OCI-LY7 (cell line): ENCODE measurements around the gene MAP1B. TPM values are rescaled to one million over a fixed set of nuclear protein-coding genes. Genes with fewer than 3 reads are reported as not detected.

Experiments
- BruUV-seq: library from RNA; stranded (reverse); fragments of 400-500 nt; replicated peaks from 2 replicates; lab custom pipeline; 2021; lab: Mats Ljungman, UMichigan
- CTCF ChIA-PET: fragments of 300-600 bp; sonication (Branson Sonifier 250); formaldehyde crosslinking; loops from one replicate; lab custom pipeline; 2022; ENCODE audit warnings: antibody characterized with exemption; ENCODE audit not compliant: unreplicated experiment; lab: Charles Lee
- POLR2A ChIA-PET: fragments of 300-600 bp; sonication (Branson Sonifier 250); formaldehyde crosslinking; loops from one replicate; lab custom pipeline; 2022; ENCODE audit warnings: antibody characterized with exemption; lab: Charles Lee
- DNase-seq: peaks from one replicate; pipeline ENCODE4 v3.0.0-alpha.2; 2015; ENCODE audit warnings: low spot score
- H2AFZ ChIP-seq: fragments of 200-600 bp; sonication (generic), shearing (Covaris generic); 2 replicates; pipeline ENCODE4 v1.6.1; 2014; ENCODE audit warnings: mild to moderate bottlenecking, antibody characterized with exemption, low read length, moderate library complexity
- H3K27ac ChIP-seq: fragments of 200-600 bp; sonication (generic); 2 replicates; pipeline ENCODE4 v1.5.1; 2014; ENCODE audit warnings: mixed run types, low read depth, mild to moderate bottlenecking, moderate library complexity, low read length, inconsistent platforms; ENCODE audit not compliant: poor library complexity, severe bottlenecking
- H3K36me3 ChIP-seq: fragments of 200-600 bp; sonication (generic); 2 replicates; pipeline ENCODE4 v1.6.1; 2014; ENCODE audit warnings: mild to moderate bottlenecking, antibody characterized with exemption, low read length, moderate library complexity, mixed read lengths; ENCODE audit not compliant: insufficient read depth
- H3K4me1 ChIP-seq: fragments of 200-600 bp; sonication (generic); 2 replicates; pipeline ENCODE4 v1.5.1; 2014; ENCODE audit warnings: mild to moderate bottlenecking, low read length; ENCODE audit not compliant: insufficient read depth, poor library complexity, severe bottlenecking
- H3K4me2 ChIP-seq: fragments of 200-600 bp; sonication (generic); 2 replicates; pipeline ENCODE4 v1.6.1; 2014; ENCODE audit warnings: mild to moderate bottlenecking, low read length
- H3K4me3 ChIP-seq: fragments of 200-600 bp; sonication (generic); 2 replicates; pipeline ENCODE4 v1.5.1; 2014; ENCODE audit warnings: mild to moderate bottlenecking, low read depth, low read length; ENCODE audit not compliant: poor library complexity, severe bottlenecking
- H3K79me2 ChIP-seq: fragments of 200-600 bp; sonication (generic); 2 replicates; pipeline ENCODE4 v1.6.1; 2016; ENCODE audit warnings: low read depth, mild to moderate bottlenecking, low read length, moderate library complexity, mixed read lengths; ENCODE audit not compliant: insufficient read depth
- H3K9me2 ChIP-seq: fragments of 200-600 bp; sonication (generic); 2 replicates; pipeline ENCODE4 v1.6.1; 2016; ENCODE audit warnings: mild to moderate bottlenecking, low read length, mixed read lengths; ENCODE audit not compliant: insufficient read depth
- H3K9me3 ChIP-seq: fragments of 200-600 bp; sonication (generic); 2 replicates; pipeline ENCODE4 v1.6.1; 2014; ENCODE audit warnings: mild to moderate bottlenecking, mixed run types, low read length, mixed read lengths
- H4K20me1 ChIP-seq: fragments of 200-600 bp; sonication (generic); 2 replicates; pipeline ENCODE4 v1.6.1; 2014; ENCODE audit warnings: mild to moderate bottlenecking, antibody characterized with exemption, low read length, moderate library complexity, mixed read lengths; ENCODE audit not compliant: insufficient read depth
- EZH2phosphoT487 ChIP-seq: fragments of 200-600 bp; sonication (generic); IDR thresholded peaks from 2 replicates; pipeline ENCODE4 v1.6.1; 2018; ENCODE audit warnings: low read depth, borderline replicate concordance, mild to moderate bottlenecking, mixed run types, antibody characterized with exemption, low read length, moderate library complexity, mixed read lengths
- intact Hi-C: fragments of 100-400 bp; cut with micrococcal nuclease; formaldehyde crosslinking; loops from one replicate; pipeline ENCODE4 v1.10.0; 2022; ENCODE audit not compliant: unreplicated experiment
- total RNA-seq, 2 experiments: library from RNA; depleted of rRNA in 1 of 2; stranded (reverse); fragments of >200 nt in 1 of 2; shearing (Covaris generic) in 1 of 2; gene quantifications; 2 replicates each; pipeline ENCODE4 v1.2.3, GENCODE V29; 2014 to 2022
- TF ChIP-seq, protein P1 (sequence below): fragments of 200-600 bp; sonication (generic); conservative IDR thresholded peaks from 2 replicates; pipeline ENCODE4 v1.5.1; 2014; ENCODE audit warnings: mild to moderate bottlenecking, antibody characterized with exemption, low read length, moderate library complexity, mixed read lengths

MAP1B gene
- total RNA-seq, 2 experiments from 2014 or later = not detected

DNA sequence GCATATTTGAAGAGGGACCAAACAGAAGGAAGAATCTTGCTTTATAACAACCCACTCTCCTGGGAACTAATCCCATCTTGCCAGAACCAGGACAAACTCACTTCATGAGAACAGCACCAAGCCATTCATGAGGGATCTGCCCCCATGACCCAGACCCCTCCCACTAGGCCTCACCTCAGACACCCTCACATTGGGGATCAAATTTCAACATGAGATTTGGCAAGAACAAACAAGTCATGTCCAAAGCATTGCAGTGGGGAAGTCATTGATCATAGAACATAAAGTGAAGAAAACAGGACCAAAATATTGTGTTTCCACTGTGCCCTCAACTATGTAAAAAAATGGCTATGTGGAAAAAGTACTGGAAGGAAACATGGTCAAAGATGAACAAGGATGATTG, 43.9 kb downstream of the MAP1B start:
- TF ChIP-seq, protein P1, sequence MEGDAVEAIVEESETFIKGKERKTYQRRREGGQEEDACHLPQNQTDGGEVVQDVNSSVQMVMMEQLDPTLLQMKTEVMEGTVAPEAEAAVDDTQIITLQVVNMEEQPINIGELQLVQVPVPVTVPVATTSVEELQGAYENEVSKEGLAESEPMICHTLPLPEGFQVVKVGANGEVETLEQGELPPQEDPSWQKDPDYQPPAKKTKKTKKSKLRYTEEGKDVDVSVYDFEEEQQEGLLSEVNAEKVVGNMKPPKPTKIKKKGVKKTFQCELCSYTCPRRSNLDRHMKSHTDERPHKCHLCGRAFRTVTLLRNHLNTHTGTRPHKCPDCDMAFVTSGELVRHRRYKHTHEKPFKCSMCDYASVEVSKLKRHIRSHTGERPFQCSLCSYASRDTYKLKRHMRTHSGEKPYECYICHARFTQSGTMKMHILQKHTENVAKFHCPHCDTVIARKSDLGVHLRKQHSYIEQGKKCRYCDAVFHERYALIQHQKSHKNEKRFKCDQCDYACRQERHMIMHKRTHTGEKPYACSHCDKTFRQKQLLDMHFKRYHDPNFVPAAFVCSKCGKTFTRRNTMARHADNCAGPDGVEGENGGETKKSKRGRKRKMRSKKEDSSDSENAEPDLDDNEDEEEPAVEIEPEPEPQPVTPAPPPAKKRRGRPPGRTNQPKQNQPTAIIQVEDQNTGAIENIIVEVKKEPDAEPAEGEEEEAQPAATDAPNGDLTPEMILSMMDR = no peak
- TF ChIP-seq EZH2phosphoT487 = no peak
- DNase-seq = no peak
- Histone ChIP-seq H3K4me3 (no peak overlapping the region), H3K27ac (no peak overlapping the region), H3K4me1 (no peaks in the 10 kb centered on the region), H2AFZ (no peak overlapping the region), H3K36me3 (no peaks in the 10 kb centered on the region), H3K9me2 (no peaks in the 10 kb centered on the region), H3K79me2 (no peaks in the 10 kb centered on the region), H3K9me3 (no peaks in the 10 kb centered on the region), H3K4me2 (no peak overlapping the region), H4K20me1 (no peaks in the 10 kb centered on the region)
- CTCF ChIA-PET = no interaction called here
- no TSS peak for BruUV-seq
- POLR2A ChIA-PET = no interaction called here
- intact Hi-C loops = no loop called here

DNA sequence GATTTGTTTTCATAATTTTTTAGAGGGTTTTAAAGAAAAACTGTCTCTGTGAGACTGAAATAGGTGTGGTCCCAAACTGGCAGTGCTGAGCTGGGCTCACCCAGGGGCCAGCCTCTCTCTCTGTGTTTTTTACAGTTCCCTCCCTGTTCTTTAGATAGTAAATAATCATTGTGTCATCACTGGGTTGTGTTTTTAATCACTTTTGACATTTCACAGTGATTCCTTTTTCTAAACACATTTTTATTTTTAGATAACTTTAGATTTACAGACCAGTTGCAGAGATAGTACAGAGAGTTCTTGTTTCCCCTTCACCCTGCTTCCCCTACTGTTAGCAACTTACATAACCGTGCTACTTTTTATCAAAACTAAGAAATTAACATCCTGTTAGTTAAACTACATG, 44.4 kb downstream of the MAP1B start:
- ChIA-PET POLR2A (no interaction called here), CTCF (no interaction called here)
- DNase-seq = no peak
- TF ChIP-seq, protein P1 = no peak
- no peak for TF ChIP-seq EZH2phosphoT487
- no peaks in the 10 kb centered on the region for H3K79me2 ChIP-seq
- H3K4me3 ChIP-seq = no peak overlapping the region
- no peaks in the 10 kb centered on the region for H4K20me1 ChIP-seq
- no peaks in the 10 kb centered on the region for H3K9me2 ChIP-seq
- BruUV-seq = no TSS peak
- no peak overlapping the region for H2AFZ ChIP-seq
- no peaks in the 10 kb centered on the region for H3K9me3 ChIP-seq
- H3K36me3 ChIP-seq = no peaks in the 10 kb centered on the region
- no peak overlapping the region for H3K27ac ChIP-seq
- intact Hi-C loops = no loop called here
- H3K4me2 ChIP-seq = no peak overlapping the region
- no peaks in the 10 kb centered on the region for H3K4me1 ChIP-seq

- DNase-seq = no peak
- Histone ChIP-seq H3K9me3 (no peaks in the 10 kb centered on the region), H3K9me2 (no peaks in the 10 kb centered on the region), H3K36me3 (no peaks in the 10 kb centered on the region), H3K4me2 (no peak overlapping the region), H4K20me1 (no peaks in the 10 kb centered on the region), H3K27ac (no peak overlapping the region), H3K4me3 (no peak overlapping the region), H3K4me1 (no peaks in the 10 kb centered on the region), H2AFZ (no peak overlapping the region), H3K79me2 (no peaks in the 10 kb centered on the region)
- intact Hi-C loops = no loop called here
- POLR2A ChIA-PET = interaction anchor here (0.6 kb wide), 1 partner anchor 37 kb away, joined by 3 read pairs; no protein-coding TSS in a partner anchor
- no TSS peak for BruUV-seq
- TF ChIP-seq EZH2phosphoT487 = no peak
- TF ChIP-seq, protein P1 = no peak
- CTCF ChIA-PET = no interaction called here
Measured at GRCh38 chr5:72152545-72152944, 45.3 kb downstream of the MAP1B start.
